ENCODE measurements around the gene RAC2.

Gene RAC2

DNA sequence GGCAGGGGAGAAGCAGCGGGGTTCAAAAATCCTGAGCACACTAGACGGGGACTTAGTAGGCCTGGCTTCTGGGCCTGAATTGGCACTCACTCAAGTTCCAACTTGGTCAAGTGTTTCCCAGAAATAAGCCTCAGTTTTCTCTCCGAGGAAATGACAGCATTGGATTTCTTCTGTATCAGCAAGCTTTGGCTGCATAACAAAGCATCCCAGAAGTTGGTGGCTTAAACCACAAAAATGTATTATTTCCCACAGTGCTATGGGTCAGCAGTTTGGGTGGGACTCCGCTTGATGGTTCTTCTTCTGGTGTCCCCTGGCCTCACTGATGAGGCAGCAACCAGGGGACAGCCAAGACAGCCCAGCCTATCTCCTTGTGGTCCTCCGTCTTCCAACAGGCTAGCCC is 36.6 kb upstream of the RAC2 start:
- H3K27ac Mint-ChIP-seq = no peak overlapping the region
- H3K9me3 Mint-ChIP-seq = no peaks in the 10 kb centered on the region
- H3K27me3 Mint-ChIP-seq (ENCODE audit: low read depth) = peaks cover 38% of the 10 kb centered on the region
- H3K4me1 Mint-ChIP-seq = peaks cover 20% of the 10 kb centered on the region
- no peak for TF ChIP-seq CTCF (IDR thresholded peaks at IDR 0.05; ENCODE audit: unreplicated experiment in 3 of 3)
- H3K36me3 Mint-ChIP-seq (ENCODE audit: low read depth) = no peaks in the 10 kb centered on the region
- no peak overlapping the region for H3K4me3 Mint-ChIP-seq

DNA sequence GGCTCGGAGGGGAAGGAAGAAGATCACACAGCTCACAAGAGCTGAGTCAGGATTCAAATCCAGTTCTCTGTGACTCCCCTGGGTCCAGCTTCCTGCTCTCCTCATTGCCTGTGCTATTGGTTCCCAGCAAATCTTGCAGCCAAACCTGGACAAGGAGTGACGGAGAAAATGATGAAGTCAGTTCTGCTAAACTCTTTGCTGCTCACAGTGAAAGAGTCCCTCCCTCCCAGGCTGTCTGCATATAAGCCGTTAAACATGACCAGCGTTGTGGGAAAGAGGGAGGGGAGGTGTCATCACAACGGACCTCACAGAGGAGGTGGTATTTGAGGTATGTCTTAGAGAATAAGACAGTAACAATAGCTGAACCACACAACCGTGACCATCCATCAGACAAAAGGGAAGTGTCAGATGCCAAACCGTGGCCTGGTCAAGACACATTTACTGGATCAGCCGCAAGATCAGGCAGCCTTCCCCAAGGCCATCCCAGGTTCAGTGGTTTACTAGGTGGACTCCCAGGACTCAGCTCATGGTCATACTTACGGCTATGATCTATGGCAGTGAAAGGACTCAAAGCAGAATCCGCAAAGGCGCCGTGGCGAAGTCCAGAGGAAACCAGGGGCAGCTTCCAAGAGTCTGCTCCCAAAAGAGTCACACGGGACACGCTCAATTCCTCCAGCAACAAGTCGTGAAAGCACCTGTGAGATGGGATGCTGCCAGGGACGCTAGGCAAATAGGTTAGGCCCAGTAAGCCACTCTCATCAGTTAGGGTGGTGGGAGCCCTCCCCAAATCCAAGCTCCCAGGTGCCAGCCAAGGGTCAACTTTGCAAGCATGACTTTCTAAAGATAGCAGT is 35.5 kb upstream of the RAC2 start:
- no peaks in the 10 kb centered on the region for H3K36me3 Mint-ChIP-seq (ENCODE audit: low read depth)
- TF ChIP-seq CTCF (IDR thresholded peaks at IDR 0.05; ENCODE audit: unreplicated experiment in 3 of 3) = no peak

DNA sequence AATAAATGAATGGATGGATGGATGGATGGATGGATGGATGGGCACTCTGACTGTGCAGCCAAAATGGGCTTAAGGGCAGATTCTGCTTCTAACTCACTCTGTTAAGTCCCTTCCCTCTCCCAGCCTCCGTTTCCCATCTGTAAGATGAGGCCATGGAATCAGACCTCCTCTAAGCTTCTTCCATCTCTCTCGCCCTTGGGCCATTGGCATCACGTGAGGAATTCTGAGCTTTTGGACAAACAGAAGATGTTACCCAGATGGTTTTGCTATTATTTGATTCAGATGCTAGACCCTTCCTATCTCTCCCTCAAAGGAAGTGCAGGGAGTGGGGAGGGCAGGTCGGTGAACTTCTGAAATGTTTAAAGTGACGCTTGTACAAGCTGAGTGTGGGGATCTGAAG is 34.2 kb upstream of the RAC2 start:
- Mint-ChIP-seq H3K4me1 (peaks cover 20% of the 10 kb centered on the region), H3K36me3 (ENCODE audit: low read depth) (no peaks in the 10 kb centered on the region), H3K4me3 (no peak overlapping the region), H3K27me3 (ENCODE audit: low read depth) (peaks cover 34% of the 10 kb centered on the region), H3K27ac (no peak overlapping the region), H3K9me3 (no peaks in the 10 kb centered on the region)
- TF ChIP-seq CTCF (IDR thresholded peaks at IDR 0.05; ENCODE audit: unreplicated experiment in 3 of 3) = no peak

More for the DNA sequence above, 35.5 kb upstream of the RAC2 start:
- Mint-ChIP-seq H3K27ac (no peak overlapping the region), H3K9me3 (no peaks in the 10 kb centered on the region), H3K27me3 (ENCODE audit: low read depth) (peaks cover 34% of the 10 kb centered on the region), H3K4me3 (no peak overlapping the region), H3K4me1 (peaks cover 25% of the 10 kb centered on the region)

- Mint-ChIP-seq H3K27me3 (ENCODE audit: low read depth) (peaks cover 26% of the 10 kb centered on the region), H3K36me3 (ENCODE audit: low read depth) (no peaks in the 10 kb centered on the region), H3K4me3 (no peak overlapping the region), H3K9me3 (no peaks in the 10 kb centered on the region), H3K27ac (no peak overlapping the region), H3K4me1 (peaks cover 11% of the 10 kb centered on the region)
- TF ChIP-seq CTCF (IDR thresholded peaks at IDR 0.05; ENCODE audit: unreplicated experiment in 3 of 3) = no peak
Observed at GRCh38 chr22:37277384-37277783, 33.3 kb upstream of the RAC2 start.

DNA sequence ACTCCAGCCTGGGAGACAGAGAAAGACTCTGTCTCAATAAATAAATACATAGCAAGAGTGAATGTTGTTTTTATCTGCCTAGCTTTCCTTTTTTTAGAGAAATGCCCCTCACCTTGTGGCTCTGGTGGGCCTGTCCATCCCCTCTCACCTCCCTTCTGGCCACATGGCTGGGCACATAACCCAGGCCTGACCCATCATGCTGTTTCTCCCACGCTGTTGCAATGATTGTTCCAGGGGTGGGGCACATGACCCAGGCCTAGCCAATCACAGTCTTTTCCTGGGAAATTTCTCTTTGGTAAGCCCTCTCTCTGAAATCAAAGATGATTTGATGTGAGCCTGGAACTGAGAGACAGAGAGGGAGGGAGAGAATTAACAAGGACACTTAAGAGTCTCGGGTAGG is 32.7 kb upstream of the RAC2 start:
- Mint-ChIP-seq H3K9me3 (no peaks in the 10 kb centered on the region), H3K4me1 (peaks cover 11% of the 10 kb centered on the region), H3K4me3 (no peak overlapping the region), H3K27me3 (ENCODE audit: low read depth) (peaks cover 20% of the 10 kb centered on the region), H3K36me3 (ENCODE audit: low read depth) (no peaks in the 10 kb centered on the region), H3K27ac (no peak overlapping the region)
- no peak for TF ChIP-seq CTCF (IDR thresholded peaks at IDR 0.05; ENCODE audit: unreplicated experiment in 3 of 3)

DNA sequence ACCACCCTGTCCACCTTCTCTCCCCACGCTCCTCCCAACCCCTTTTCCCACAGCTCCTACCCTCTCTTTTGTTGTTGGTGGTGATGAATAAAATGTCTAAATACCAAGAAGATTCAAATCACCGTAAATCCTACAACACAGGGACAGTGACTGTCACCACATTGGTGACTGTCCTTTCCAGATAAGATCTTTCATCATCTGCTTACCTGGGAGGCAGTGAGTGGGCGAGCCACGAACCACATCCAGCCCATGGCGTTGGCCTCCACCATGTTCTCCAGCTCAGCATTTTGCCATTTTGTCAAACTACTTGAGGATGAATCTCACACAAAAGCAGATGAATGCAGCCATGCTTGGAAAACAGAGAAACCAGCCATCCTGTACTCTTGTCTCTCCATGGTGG is 31.6 kb upstream of the RAC2 start:
- H3K27me3 Mint-ChIP-seq (ENCODE audit: low read depth) = peaks cover 17% of the 10 kb centered on the region
- H3K9me3 Mint-ChIP-seq = no peaks in the 10 kb centered on the region
- no peak overlapping the region for H3K4me3 Mint-ChIP-seq
- peaks cover 11% of the 10 kb centered on the region for H3K4me1 Mint-ChIP-seq
- TF ChIP-seq CTCF (IDR thresholded peaks at IDR 0.05; ENCODE audit: unreplicated experiment in 3 of 3) = no peak
- no peaks in the 10 kb centered on the region for H3K36me3 Mint-ChIP-seq (ENCODE audit: low read depth)
- H3K27ac Mint-ChIP-seq = no peak overlapping the region

Measured in nephron (organoid).